ENCODE measurements around the gene CRTC1.

The CRTC1 gene

GRCh38 chr19:18651733-18652132, 31.7 kb upstream of the CRTC1 start:
- no peak for DNase-seq (ENCODE audit: low read depth)

- no peak for DNase-seq (ENCODE audit: low read depth)
Measured at GRCh38 chr19:18653853-18654252, 29.6 kb upstream of the CRTC1 start.

- DNase-seq (ENCODE audit: low read depth) = no peak
Measured at GRCh38 chr19:18654469-18654868, 29.0 kb upstream of the CRTC1 start.

GRCh38 chr19:18655173-18655844, 28.2 kb upstream of the CRTC1 start:
- DNase-seq (ENCODE audit: low read depth) = no peak

GRCh38 chr19:18656337-18657086, 27.0 kb upstream of the CRTC1 start:
- DNase-seq (ENCODE audit: low read depth) = no peak

- peak; percentile 60 for DNase-seq (ENCODE audit: low read depth)
Measured at GRCh38 chr19:18657590-18658365, 25.7 kb upstream of the CRTC1 start.

- DNase-seq (ENCODE audit: low read depth) = no peak
Measured at GRCh38 chr19:18658366-18658855, 25.1 kb upstream of the CRTC1 start.

- DNase-seq (ENCODE audit: low read depth) = no peak
Measured at GRCh38 chr19:18659281-18660050, 24.0 kb upstream of the CRTC1 start.

GRCh38 chr19:18660051-18660910, 23.2 kb upstream of the CRTC1 start:
- DNase-seq (ENCODE audit: low read depth) = peak; percentile 67

- DNase-seq (ENCODE audit: low read depth) = no peak
Measured at GRCh38 chr19:18660939-18661670, 22.4 kb upstream of the CRTC1 start.

- no peak for DNase-seq (ENCODE audit: low read depth)
Measured at GRCh38 chr19:18662972-18663732, 20.3 kb upstream of the CRTC1 start.

- no peak for DNase-seq (ENCODE audit: low read depth)
Measured at GRCh38 chr19:18663940-18664530, 19.4 kb upstream of the CRTC1 start.

GRCh38 chr19:18665771-18666202, 17.7 kb upstream of the CRTC1 start:
- no peak for DNase-seq (ENCODE audit: low read depth)

GRCh38 chr19:18666317-18666716, 17.2 kb upstream of the CRTC1 start:
- DNase-seq (ENCODE audit: low read depth) = no peak

- no peak for DNase-seq (ENCODE audit: low read depth)
Measured at GRCh38 chr19:18666784-18667183, 16.7 kb upstream of the CRTC1 start.

- no peak for DNase-seq (ENCODE audit: low read depth)
Measured at GRCh38 chr19:18667531-18668251, 15.8 kb upstream of the CRTC1 start.

GRCh38 chr19:18668252-18668631, 15.2 kb upstream of the CRTC1 start:
- no peak for DNase-seq (ENCODE audit: low read depth)

- DNase-seq (ENCODE audit: low read depth) = no peak
Measured at GRCh38 chr19:18668744-18669523, 14.5 kb upstream of the CRTC1 start.
